GM12874 (cell line): ENCODE measurements around the gene PRX.

Experiments used
- CTCF ChIP-seq: IDR thresholded peaks from 2 replicates; pipeline ENCODE4 v1.5.1; 2011; ENCODE audit warnings: low read depth, mild to moderate bottlenecking, control low read depth, low read length, moderate library complexity; ENCODE audit not compliant: insufficient read depth

The PRX gene

GRCh38 chr19:40358773-40359172 is 54.4 kb downstream of the PRX start:
- no peak for TF ChIP-seq CTCF

GRCh38 chr19:40357640-40358039 is 55.5 kb downstream of the PRX start:
- no peak for TF ChIP-seq CTCF

- no peak for TF ChIP-seq CTCF
Observed at GRCh38 chr19:40356681-40357595, 56.2 kb downstream of the PRX start.

GRCh38 chr19:40355975-40356680 is 57.0 kb downstream of the PRX start:
- TF ChIP-seq CTCF = no peak

- no peak for TF ChIP-seq CTCF
Observed at GRCh38 chr19:40348961-40349507, 64.1 kb downstream of the PRX start.

GRCh38 chr19:40348125-40348913 is 64.9 kb downstream of the PRX start, which contains the start of the genes C19orf47 and PLD3:
C19orf47 (minus strand) TSS chr19:40348397; CDS start chr19:40341857, 6,540 bp downstream.
PLD3 (plus strand) TSS chr19:40348695; CDS start chr19:40366484, 17,789 bp downstream.
- no peak for TF ChIP-seq CTCF
